H1 (cell line): ENCODE data around the gene FRMPD1.

Source experiments
- ATF3 ChIP-seq: IDR thresholded peaks from 2 replicates; pipeline ENCODE4 v1.6.1; 2011; ENCODE audit warnings: low read depth, mild to moderate bottlenecking, low read length; ENCODE audit not compliant: insufficient read depth
- CEBPB ChIP-seq: IDR thresholded peaks from 2 replicates; pipeline ENCODE4 v1.6.1; 2012; ENCODE audit warnings: low read depth, low read length
- CHD1 ChIP-seq: IDR thresholded peaks from 2 replicates; pipeline ENCODE4 v1.6.1; 2012; ENCODE audit warnings: low read depth, low read length, improper control_type of control experiment
- CREB1 ChIP-seq: IDR thresholded peaks from 2 replicates; pipeline ENCODE4 v1.6.1; 2012; ENCODE audit warnings: inconsistent platforms
- CTCF ChIP-seq, 3 experiments: IDR thresholded peaks; 1 replicate in 2 of 3; 2 replicates in 1 of 3; pipeline versions ENCODE4 v1.5.1 to v1.6.1; 2011; ENCODE audit warnings: low read length in 3 of 3, mild to moderate bottlenecking in 3 of 3, inconsistent platforms in 2 of 3, low read depth in 1 of 3, moderate library complexity in 1 of 3; ENCODE audit not compliant: insufficient read depth in 1 of 3; ENCODE audit errors: control extremely low read depth in 1 of 3
- EGR1 ChIP-seq: IDR thresholded peaks from 2 replicates; pipeline ENCODE4 v1.6.1; 2011; ENCODE audit warnings: low read depth, low read length, borderline replicate concordance
- EZH2 ChIP-seq: fragments of 200-600 bp; sonication (generic); IDR thresholded peaks from 2 replicates; pipeline ENCODE4 v1.7.1; 2012; ENCODE audit warnings: low read depth, mild to moderate bottlenecking, moderate library complexity, low read length, inconsistent platforms; ENCODE audit not compliant: severe bottlenecking
- MAFK ChIP-seq: IDR thresholded peaks from 2 replicates; pipeline ENCODE4 v1.6.1; 2012; ENCODE audit warnings: low read depth, mild to moderate bottlenecking, improper control_type of control experiment, low read length
- POLR2A ChIP-seq, 2 experiments: IDR thresholded peaks; 1 replicate in 1 of 2; 2 replicates in 1 of 2; pipeline ENCODE4 v1.6.1; 2011; ENCODE audit warnings: low read depth in 2 of 2, low read length in 2 of 2, mild to moderate bottlenecking in 2 of 2; ENCODE audit errors: control extremely low read depth in 1 of 2
- POLR2AphosphoS5 ChIP-seq: IDR thresholded peaks from 2 replicates; pipeline ENCODE4 v1.6.1; 2011; ENCODE audit warnings: low read depth, low read length
- POU5F1 ChIP-seq: IDR thresholded peaks from 2 replicates; pipeline ENCODE4 v1.6.1; 2011; ENCODE audit warnings: low read depth, mild to moderate bottlenecking, low read length, moderate library complexity
- RXRA ChIP-seq: IDR thresholded peaks from 2 replicates; pipeline ENCODE4 v1.6.1; 2011; ENCODE audit warnings: low read depth, mild to moderate bottlenecking, low read length, moderate library complexity; ENCODE audit not compliant: insufficient read depth
- SP2 ChIP-seq: IDR thresholded peaks from 2 replicates; pipeline ENCODE4 v1.6.1; 2012; ENCODE audit warnings: mild to moderate bottlenecking, low read length, inconsistent platforms
- TAF1 ChIP-seq: IDR thresholded peaks from 2 replicates; pipeline ENCODE4 v1.6.1; 2011; ENCODE audit warnings: mild to moderate bottlenecking, low read depth, low read length

GRCh38 chr9:37621273-37622121, 29.3 kb upstream of the FRMPD1 start:
- TF ChIP-seq CTCF (IDR thresholded peaks at IDR 0.05; ENCODE audit: control extremely low read depth in 1 of 3, insufficient read depth in 1 of 3, low read depth in 1 of 3, low read length in 3 of 3) (no peak), CEBPB (no peak), POU5F1 (no peak), RXRA (no peak), MAFK (no peak), POLR2AphosphoS5 (no peak), TAF1 (no peak), EZH2 (no peak), ATF3 (no peak), POLR2A (IDR thresholded peaks at IDR 0.05; ENCODE audit: control extremely low read depth in 1 of 2, low read depth in 2 of 2, low read length in 2 of 2) (no peak), CREB1 (no peak), EGR1 (no peak), CHD1 (no peak), SP2 (no peak)
